GM19467 (cell line): ENCODE results near the gene PRAMEF15.
"Not testable (repeated sequence)": the region's sequence is repeated elsewhere in the genome, so short reads cannot be mapped to it uniquely, and the experiment has no call there.

ENCODE experiments used
- ATAC-seq: cut with Tn5 transposase; IDR thresholded peaks from one replicate; pipeline ENCODE4 v1.9.1; 2021; ENCODE audit warnings: mild to moderate bottlenecking, moderate library complexity; ENCODE audit not compliant: unreplicated experiment

Gene PRAMEF15

DNA sequence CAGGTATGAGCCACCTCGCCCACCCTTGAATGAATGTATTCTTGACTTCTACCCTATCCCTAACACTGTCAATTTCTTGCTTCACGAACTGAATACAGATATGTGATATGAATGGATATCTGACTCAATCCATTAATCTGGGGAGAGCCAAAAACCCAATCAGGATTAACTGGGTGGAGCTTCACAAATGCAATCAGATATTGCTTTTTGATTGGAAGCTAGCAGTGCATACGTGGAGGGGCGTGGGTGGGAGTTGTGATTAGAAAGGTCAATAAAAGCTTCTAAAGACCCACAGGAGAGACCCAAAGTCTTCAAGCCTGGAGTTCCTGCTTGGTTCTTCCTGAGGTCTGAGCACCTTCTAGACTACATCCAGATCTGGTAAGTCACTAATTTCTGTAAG is at the start of gene PRAMEF15:
Gene PRAMEF15, plus strand, starts transcription at position 301 of the 400 bp plus-strand sequence. CDS start 2,827 bp downstream, outside the sequence.
- not testable (repeated sequence) for ATAC-seq

DNA sequence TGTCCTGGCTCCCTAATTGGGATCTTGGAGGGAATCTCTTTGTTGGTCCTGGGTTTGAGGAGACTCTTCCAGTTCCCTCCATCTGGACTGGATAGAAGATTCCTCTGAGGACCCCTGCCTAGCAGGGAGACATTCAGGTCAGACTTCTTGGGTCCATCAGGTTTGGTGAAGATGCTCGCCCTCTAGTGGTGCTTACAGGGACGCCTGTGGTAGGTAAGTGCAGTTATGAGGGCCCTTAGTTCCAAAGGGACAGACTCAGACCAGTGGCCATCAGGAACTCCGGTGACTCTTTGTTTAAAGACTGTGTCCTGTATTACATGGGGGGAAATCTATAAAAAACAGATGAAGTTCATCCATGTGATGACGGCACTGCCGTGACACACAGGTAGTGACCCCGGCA is 38.4 kb upstream of the PRAMEF15 start:
- not testable (repeated sequence) for ATAC-seq

- ATAC-seq = not testable (repeated sequence)
These were observed 35.8 kb upstream of the PRAMEF15 start for GRCh38 chr1:13279617-13280016.

- not testable (repeated sequence) for ATAC-seq
These were observed 30.3 kb upstream of the PRAMEF15 start, which contains the start of gene PRAMEF8 for GRCh38 chr1:13285037-13285436. Gene PRAMEF8, minus strand, starts transcription at chr1:13285137. Its CDS starts 1,046 bp downstream, at chr1:13284091.

DNA sequence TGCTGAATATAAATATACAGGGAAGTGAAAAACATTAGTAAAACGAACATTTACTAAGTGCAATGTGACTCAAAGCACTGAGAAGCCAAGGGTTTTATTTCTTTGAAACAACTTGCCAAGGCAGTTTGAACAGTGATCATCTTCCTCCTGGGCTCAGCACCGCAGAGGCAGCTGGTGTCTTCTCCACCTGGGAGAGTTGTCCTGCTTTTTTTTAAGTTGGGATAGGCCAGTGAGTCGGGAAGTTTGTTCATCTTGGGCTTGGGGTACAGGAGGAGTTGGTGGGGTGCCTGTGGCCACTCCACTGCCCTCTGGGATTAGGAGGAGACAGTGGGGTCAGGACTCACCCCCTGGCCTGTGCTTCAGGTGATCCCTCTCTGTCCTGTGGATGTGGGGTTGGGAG is 26.4 kb upstream of the PRAMEF15 start:
- ATAC-seq = not testable (repeated sequence)

- not testable (repeated sequence) for ATAC-seq
These were observed 18.0 kb upstream of the PRAMEF15 start for GRCh38 chr1:13297216-13297931.

GRCh38 chr1:13298699-13299098 is 16.7 kb upstream of the PRAMEF15 start:
- not testable (repeated sequence) for ATAC-seq

- ATAC-seq = not testable (repeated sequence)
These were observed 13.2 kb upstream of the PRAMEF15 start for GRCh38 chr1:13302197-13302596.

DNA sequence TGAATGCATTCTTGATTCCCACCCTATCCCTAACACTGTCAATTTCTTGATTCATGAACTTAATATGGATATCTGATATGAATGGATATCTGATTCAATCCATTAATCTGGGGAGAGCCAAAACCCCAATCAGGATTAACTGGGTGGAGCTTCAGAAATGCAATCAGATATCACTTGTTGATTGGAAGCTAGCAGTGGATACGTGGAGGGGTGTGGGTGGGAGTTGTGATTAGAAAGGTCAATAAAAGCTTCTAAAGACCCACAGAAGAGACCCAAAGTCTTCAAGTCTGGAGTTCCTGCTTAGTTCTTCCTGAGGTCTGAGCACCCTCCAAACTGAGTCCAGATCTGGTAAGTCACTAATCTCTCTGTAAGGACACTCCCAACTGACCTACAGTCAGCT is 12.1 kb upstream of the PRAMEF15 start, which contains the start of gene PRAMEF33:
Gene PRAMEF33, plus strand, starts transcription at position 301 of the 400 bp plus-strand sequence. CDS start 2,416 bp downstream, outside the sequence.
- not testable (repeated sequence) for ATAC-seq

DNA sequence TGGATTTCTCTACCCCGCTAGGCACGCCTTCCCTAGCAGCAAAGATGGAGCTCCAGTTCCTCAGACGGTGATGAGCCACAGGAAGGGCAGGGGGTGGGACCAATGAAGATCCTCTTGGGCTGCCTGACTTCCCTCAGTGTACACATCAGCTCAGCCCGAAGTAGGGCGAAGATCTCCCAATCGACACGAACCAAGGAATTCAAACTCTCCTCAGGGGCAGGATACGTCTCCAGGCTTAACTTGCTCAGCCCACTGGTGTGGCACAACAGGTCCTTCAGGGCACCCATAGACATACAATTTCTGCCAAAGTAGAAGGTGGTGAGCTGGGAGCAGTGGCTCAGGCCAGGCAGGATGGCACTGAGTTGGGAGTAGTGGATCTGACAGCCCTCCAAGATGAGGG is 27.1 kb downstream of the PRAMEF15 start:
- ATAC-seq = not testable (repeated sequence)

DNA sequence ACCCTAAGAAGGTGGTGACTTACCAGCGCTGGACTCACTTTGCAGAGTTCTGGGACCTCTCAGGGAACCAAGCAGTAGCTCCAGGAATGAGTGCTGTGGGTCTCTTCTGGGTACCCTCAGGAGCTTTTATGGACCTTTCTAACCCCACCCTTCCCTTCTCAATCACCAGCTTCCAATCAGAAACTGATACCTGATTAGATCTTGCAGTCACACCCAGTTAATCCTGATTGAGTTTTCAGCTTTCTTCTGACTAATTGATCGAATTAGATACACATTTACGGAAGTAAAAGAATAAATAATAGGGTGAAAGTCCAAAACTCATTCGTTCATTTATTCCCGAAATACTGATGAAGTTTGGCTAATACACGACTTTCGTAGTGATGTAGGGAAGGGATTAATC is 31.7 kb downstream of the PRAMEF15 start, which contains the start of gene PRAMEF14:
Gene PRAMEF14, minus strand, starts transcription at position 101 of the 400 bp plus-strand sequence. CDS start 1,820 bp downstream, outside the sequence.
- not testable (repeated sequence) for ATAC-seq

DNA sequence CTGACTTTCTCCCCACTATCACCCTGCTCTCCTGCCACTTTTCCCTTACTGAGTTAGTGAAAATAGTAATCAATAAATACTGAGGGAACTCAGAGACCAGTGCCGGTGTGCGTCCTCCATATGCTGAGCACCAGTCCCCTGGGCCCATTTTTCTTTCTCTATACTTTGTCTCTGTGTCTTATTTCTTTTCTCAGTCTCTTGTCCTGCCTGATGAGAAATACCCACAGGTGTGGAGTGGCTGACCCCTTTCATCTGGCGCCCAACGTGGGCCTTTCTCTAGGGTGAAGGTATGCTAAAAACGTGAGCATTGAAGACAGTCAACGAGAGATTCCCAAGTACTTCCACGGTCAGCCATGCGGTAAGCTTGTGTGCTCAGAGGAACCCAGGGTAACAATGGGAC is 38.1 kb downstream of the PRAMEF15 start:
- not testable (repeated sequence) for ATAC-seq

GRCh38 chr1:13354475-13354874 is 39.1 kb downstream of the PRAMEF15 start:
- ATAC-seq = not testable (repeated sequence)

- not testable (repeated sequence) for ATAC-seq
These were observed 41.4 kb downstream of the PRAMEF15 start for GRCh38 chr1:13356774-13357173.

DNA sequence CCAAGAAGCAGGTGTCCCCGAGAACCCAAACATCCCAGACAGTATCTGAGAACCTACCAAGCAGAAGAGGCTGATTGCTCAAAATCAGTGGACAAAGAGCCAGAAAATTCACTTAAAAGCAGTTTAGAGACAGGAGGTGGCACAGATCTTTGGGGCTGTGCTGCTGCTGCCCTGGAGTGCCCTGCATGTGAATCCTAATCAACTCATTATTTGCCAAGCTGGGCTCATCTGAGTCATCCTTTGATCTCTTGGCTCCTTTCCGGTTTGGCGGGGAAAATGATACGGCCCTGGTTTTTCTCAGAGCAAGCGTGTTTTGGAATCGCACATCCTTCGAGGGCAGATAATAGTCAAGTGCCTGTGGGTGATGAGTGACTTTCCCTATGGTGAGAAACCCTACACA is 47.0 kb downstream of the PRAMEF15 start:
- ATAC-seq = not testable (repeated sequence)

DNA sequence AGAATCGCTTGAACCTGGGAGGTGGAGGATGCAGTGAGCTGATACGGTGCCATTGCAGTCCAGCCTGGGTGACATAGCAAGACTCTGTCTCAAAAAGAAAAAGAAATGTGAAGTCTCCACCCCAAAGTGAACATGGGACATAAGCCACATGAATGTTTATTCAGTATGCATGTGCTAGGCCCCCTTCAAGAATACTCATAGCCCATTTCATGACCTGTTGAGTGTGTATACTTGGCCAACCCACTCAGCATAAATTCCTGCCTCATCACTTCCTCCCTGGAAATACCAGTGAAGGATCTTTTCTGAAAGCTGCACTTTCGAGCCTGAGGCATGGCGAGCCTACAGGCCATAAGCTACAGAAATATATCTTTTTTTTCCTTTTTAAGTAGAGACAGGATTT is 49.5 kb downstream of the PRAMEF15 start:
- ATAC-seq = not testable (repeated sequence)

GRCh38 chr1:13366536-13366935 is 51.2 kb downstream of the PRAMEF15 start:
- ATAC-seq = not testable (repeated sequence)

GRCh38 chr1:13368544-13368943 is 53.2 kb downstream of the PRAMEF15 start:
- ATAC-seq = not testable (repeated sequence)
